HCT116 (cell line): ENCODE data around the gene HPN. TPM values are rescaled to one million over a fixed set of nuclear protein-coding genes. Genes with fewer than 3 reads are reported as not detected.

Experiments used
- ATAC-seq: fragments of 200-7000 bp; cut with Tn5 transposase; 2 replicates; pipeline ENCODE4 v1.9.1; 2020; ENCODE audit warnings: mild to moderate bottlenecking, moderate library complexity
- BruUV-seq: library from RNA; stranded (reverse); fragments of 400-500 nt; replicated peaks from 2 replicates; lab custom pipeline; 2021; lab: Mats Ljungman, UMichigan
- CTCF ChIA-PET: fragments of 300-600 bp; sonication (Branson Sonifier 250); formaldehyde crosslinking; loops from one replicate; lab custom pipeline; 2021; ENCODE audit warnings: antibody characterized with exemption; lab: Charles Lee
- POLR2A ChIA-PET: fragments of 300-600, 350-600 bp; sonication (Branson Sonifier 250); formaldehyde crosslinking; loops from one replicate; lab custom pipeline; 2021; ENCODE audit warnings: antibody characterized with exemption; lab: Charles Lee
- RAD21 ChIA-PET, 2 experiments: fragments of 300-600 bp; sonication (Branson Sonifier 250); formaldehyde crosslinking; loops; one replicate each; lab custom pipeline; 2023; ENCODE audit warnings: low total read pairs in 2 of 2; ENCODE audit not compliant: uncharacterized antibody in 2 of 2, unreplicated experiment in 2 of 2, low non-redundant PET in 1 of 2; lab: Charles Lee
- DNase-seq: peaks from one replicate; pipeline ENCODE4 v3.0.0-alpha.2; 2010; ENCODE audit warnings: low read depth, low spot score
- H2AFZ ChIP-seq: fragments of 200-600 bp; shearing (Covaris generic), sonication (generic); 2 replicates; pipeline ENCODE4 v1.6.1; 2017; ENCODE audit warnings: low read depth, mixed run types, mixed read lengths, antibody characterized with exemption, low read length; ENCODE audit not compliant: poor library complexity, severe bottlenecking
- H3K27ac ChIP-seq: 2 replicates; pipeline ENCODE4 v1.5.1; 2012; ENCODE audit warnings: low read depth, low read length
- H3K27me3 ChIP-seq: fragments of 200-600 bp; sonication (generic); 2 replicates; pipeline ENCODE4 v1.6.1; 2016; ENCODE audit warnings: mixed run types, low read length, mixed read lengths; ENCODE audit not compliant: insufficient read depth
- H3K36me3 ChIP-seq, 2 experiments: fragments of 200-500 bp in 1 of 2; fragments of 200-600 bp in 1 of 2; sonication (Bioruptor generic) in 1 of 2; sonication (generic) in 1 of 2; 2 replicates each; pipeline versions ENCODE4 v1.5.1 to v1.6.1; 2014 to 2016; ENCODE audit warnings: low read length in 2 of 2, inconsistent platforms in 1 of 2, mixed read lengths in 1 of 2, mixed run types in 1 of 2; ENCODE audit not compliant: insufficient read depth in 2 of 2, control insufficient read depth in 1 of 2
- H3K4me1 ChIP-seq, 2 experiments: fragments of 200-600 bp in 1 of 2; sonication (generic) in 1 of 2; 2 replicates each; pipeline versions ENCODE4 v1.5.1 to v1.6.1; 2012 to 2017; ENCODE audit warnings: low read length in 2 of 2, inconsistent platforms in 1 of 2, mild to moderate bottlenecking in 1 of 2, mixed read lengths in 1 of 2, mixed run types in 1 of 2, moderate library complexity in 1 of 2; ENCODE audit not compliant: insufficient read depth in 2 of 2, control insufficient read depth in 1 of 2
- H3K4me2 ChIP-seq: fragments of 200-600 bp; sonication (generic); 2 replicates; pipeline ENCODE4 v1.6.1; 2017; ENCODE audit warnings: mixed run types, low read length, mixed read lengths
- H3K4me3 ChIP-seq, 2 experiments: fragments of 200-600 bp in 1 of 2; sonication (generic) in 1 of 2; replicated peaks in 1 of 2; 2 replicates each; pipeline ENCODE4 v1.5.1; 2011 to 2016; ENCODE audit warnings: low read length in 2 of 2, control low read depth in 1 of 2, low read depth in 1 of 2, mild to moderate bottlenecking in 1 of 2, mixed read lengths in 1 of 2, mixed run types in 1 of 2
- H3K79me2 ChIP-seq: fragments of 200-600 bp; sonication (generic); 2 replicates; pipeline ENCODE4 v1.6.1; 2017; ENCODE audit warnings: mild to moderate bottlenecking, mixed run types, low read length, moderate library complexity, mixed read lengths; ENCODE audit not compliant: insufficient read depth
- H3K9ac ChIP-seq: fragments of 200-600 bp; sonication (generic); 2 replicates; pipeline ENCODE4 v1.6.1; 2016; ENCODE audit warnings: low read length, mixed read lengths
- H3K9me2 ChIP-seq: fragments of 200-600 bp; sonication (generic), shearing (Covaris generic); 2 replicates; pipeline ENCODE4 v1.6.1; 2017; ENCODE audit warnings: mixed run types, mild to moderate bottlenecking, moderate library complexity; ENCODE audit not compliant: insufficient read depth
- H3K9me3 ChIP-seq, 2 experiments: fragments of 200-500 bp in 1 of 2; fragments of 200-600 bp in 1 of 2; sonication (Bioruptor generic) in 1 of 2; sonication (generic) in 1 of 2; 2 replicates each; pipeline ENCODE4 v1.6.1; 2014 to 2017; ENCODE audit warnings: low read length in 2 of 2, mixed read lengths in 2 of 2, inconsistent platforms in 1 of 2, low read depth in 1 of 2, mild to moderate bottlenecking in 1 of 2, mixed run types in 1 of 2, moderate library complexity in 1 of 2; ENCODE audit not compliant: control insufficient read depth in 1 of 2, insufficient read depth in 1 of 2
- H4K20me1 ChIP-seq: fragments of 200-600 bp; sonication (generic), shearing (Covaris generic); 2 replicates; pipeline ENCODE4 v1.6.1; 2017; ENCODE audit warnings: mixed run types, mild to moderate bottlenecking, moderate library complexity; ENCODE audit not compliant: insufficient read depth
- CEBPB ChIP-seq: IDR thresholded peaks from 2 replicates; pipeline ENCODE4 v1.6.1; 2012; ENCODE audit warnings: low read depth
- EGR1 ChIP-seq: IDR thresholded peaks from 2 replicates; pipeline ENCODE4 v1.6.1; 2012; ENCODE audit warnings: low read depth
- ELF1 ChIP-seq: IDR thresholded peaks from 2 replicates; pipeline ENCODE4 v1.6.1; 2012; ENCODE audit warnings: low read depth, borderline replicate concordance
- EZH2 ChIP-seq: fragments of 200-600 bp; sonication (generic); IDR thresholded peaks from 2 replicates; pipeline ENCODE4 v1.6.1; 2017; ENCODE audit warnings: antibody characterized with exemption, mixed run types
- EZH2phosphoT487 ChIP-seq: fragments of 200-600 bp; IDR thresholded peaks from 2 replicates; pipeline ENCODE4 v1.6.1; 2018; ENCODE audit warnings: antibody characterized with exemption, borderline replicate concordance
- JUND ChIP-seq: IDR thresholded peaks from 2 replicates; pipeline ENCODE4 v1.6.1; 2012
- MAX ChIP-seq: IDR thresholded peaks from 2 replicates; pipeline ENCODE4 v1.6.1; 2012
- POLR2A ChIP-seq: IDR thresholded peaks from 2 replicates; pipeline ENCODE4 v1.7.0; 2011; ENCODE audit warnings: borderline replicate concordance; ENCODE audit not compliant: insufficient read depth, insufficient read length; ENCODE audit errors: extremely low read depth
- POLR2AphosphoS5 ChIP-seq: IDR thresholded peaks from 2 replicates; pipeline ENCODE4 v1.6.1; 2011; ENCODE audit warnings: mild to moderate bottlenecking, low read depth, low read length, moderate library complexity
- RAD21 ChIP-seq: IDR thresholded peaks from 2 replicates; pipeline ENCODE4 v1.6.1; 2012; ENCODE audit warnings: low read depth, mild to moderate bottlenecking
- TCF7L2 ChIP-seq: IDR thresholded peaks from 2 replicates; pipeline ENCODE4 v1.7.0; 2011; ENCODE audit warnings: borderline replicate concordance, inconsistent platforms; ENCODE audit not compliant: insufficient read depth, insufficient read length; ENCODE audit errors: extremely low read depth
- ZFX ChIP-seq: fragments of 450-650 bp; IDR thresholded peaks from 2 replicates; pipeline ENCODE4 v1.6.1; 2017
- ZNF274 ChIP-seq: fragments of 200-500 bp; sonication (Bioruptor generic); IDR thresholded peaks from 2 replicates; pipeline ENCODE4 v1.6.1; 2014; ENCODE audit warnings: mild to moderate bottlenecking, low read depth, low read length, inconsistent platforms
- intact Hi-C: fragments of 100-400 bp; cut with micrococcal nuclease; formaldehyde crosslinking; loops from 2 replicates; pipeline ENCODE4 v1.10.0; 2022
- total RNA-seq: library from RNA; stranded (reverse); gene quantifications from one replicate; pipeline ENCODE4 v1.2.1, GENCODE V29; 2021; ENCODE audit not compliant: unreplicated experiment

The HPN gene
- total RNA-seq, 1 experiment from 2014 or later, result 0.32 TPM

GRCh38 chr19:35093430-35093829 is 51.9 kb downstream of the HPN start:
- Histone ChIP-seq H3K9me3 (no peaks in the 10 kb centered on the region), H3K4me1 (peaks cover 0 to 14% of the 10 kb centered on the region in 2 experiments; a peak in 2 of 4 replicates), H3K36me3 (no peaks in the 10 kb centered on the region), H4K20me1 (no peaks in the 10 kb centered on the region), H3K79me2 (no peaks in the 10 kb centered on the region), H3K4me3 (no peak overlapping the region), H3K9me2 (no peaks in the 10 kb centered on the region), H3K9ac (no peak overlapping the region), H3K4me2 (no peak overlapping the region), H3K27ac (no peak overlapping the region), H3K27me3 (no peaks in the 10 kb centered on the region), H2AFZ (no peak overlapping the region)
- RAD21 ChIA-PET, result no interaction called here
- CTCF ChIA-PET, result interaction anchor here (1.4 kb wide), 1 partner anchor 48 kb away, joined by 4 read pairs; no protein-coding TSS in a partner anchor
- DNase-seq (no peak), ATAC-seq (no peak)
- no TSS peak for BruUV-seq
- POLR2A ChIA-PET, result no interaction called here
- intact Hi-C loops, result no loop called here
- TF ChIP-seq ZNF274 (no peak), EZH2 (no peak), ELF1 (no peak), MAX (no peak), POLR2AphosphoS5 (no peak), POLR2A (no peak), TCF7L2 (no peak), CEBPB (no peak), RAD21 (no peak), EZH2phosphoT487 (no peak), JUND (no peak), EGR1 (no peak), ZFX (no peak)
